GM21717 (cell line): ENCODE data around the gene GNG12.

ENCODE experiments used
- ATAC-seq: cut with Tn5 transposase; IDR thresholded peaks from one replicate; pipeline ENCODE4 v1.9.1; 2021; ENCODE audit warnings: mild to moderate bottlenecking, moderate library complexity; ENCODE audit not compliant: unreplicated experiment

GNG12 gene

GRCh38 chr1:67843331-67843730 lies 10.1 kb upstream of the GNG12 start:
- no peak for ATAC-seq

GRCh38 chr1:67840449-67840848 lies 7.2 kb upstream of the GNG12 start:
- no peak for ATAC-seq

- ATAC-seq = no peak
Measured at GRCh38 chr1:67839826-67840225, 6.6 kb upstream of the GNG12 start.

GRCh38 chr1:67838180-67838910 lies 5.1 kb upstream of the GNG12 start:
- no peak for ATAC-seq

- no peak for ATAC-seq
Measured at GRCh38 chr1:67836769-67837168, 3.5 kb upstream of the GNG12 start.

GRCh38 chr1:67835663-67836452 lies 2.6 kb upstream of the GNG12 start:
- no peak for ATAC-seq

- ATAC-seq = no peak
Measured at GRCh38 chr1:67834246-67834877, 1.1 kb upstream of the GNG12 start.

- ATAC-seq = no peak
Measured at GRCh38 chr1:67833602-67833940, 304 bp upstream of the GNG12 start.

- ATAC-seq = no peak
Measured at GRCh38 chr1:67831850-67832513, 1.3 kb downstream of the GNG12 start.

- ATAC-seq = no peak
Measured at GRCh38 chr1:67830928-67831830, 2.1 kb downstream of the GNG12 start.

- ATAC-seq = no peak
Measured at GRCh38 chr1:67830226-67830625, 3.0 kb downstream of the GNG12 start.

- ATAC-seq = no peak
Measured at GRCh38 chr1:67827688-67828087, 5.6 kb downstream of the GNG12 start.

GRCh38 chr1:67825591-67825990 lies 7.7 kb downstream of the GNG12 start:
- ATAC-seq = no peak

GRCh38 chr1:67824766-67825165 lies 8.5 kb downstream of the GNG12 start:
- ATAC-seq = no peak

- no peak for ATAC-seq
Measured at GRCh38 chr1:67823615-67824014, 9.7 kb downstream of the GNG12 start.

GRCh38 chr1:67821263-67821662 lies 12.0 kb downstream of the GNG12 start:
- ATAC-seq = no peak

- no peak for ATAC-seq
Measured at GRCh38 chr1:67818725-67819301, 14.5 kb downstream of the GNG12 start.

- no peak for ATAC-seq
Measured at GRCh38 chr1:67818162-67818561, 15.1 kb downstream of the GNG12 start.

GRCh38 chr1:67817319-67817718 lies 15.9 kb downstream of the GNG12 start:
- no peak for ATAC-seq

- no peak for ATAC-seq
Measured at GRCh38 chr1:67816506-67816905, 16.8 kb downstream of the GNG12 start.
